Neutrophil (primary cell): ENCODE measurements around the gene CMTM7.
"Not testable (repeated sequence)": the region's sequence is repeated elsewhere in the genome, so short reads cannot be mapped to it uniquely, and the experiment has no call there.

Source experiments
- H3K27ac ChIP-seq: fragments of 200-600 bp; sonication (generic); 2 replicates; pipeline ENCODE4 v1.5.1; 2016; ENCODE audit warnings: mild to moderate bottlenecking, moderate library complexity
- H3K27me3 ChIP-seq: fragments of 200-600 bp; sonication (generic); 2 replicates; pipeline ENCODE4 v1.6.0; 2016; ENCODE audit warnings: mild to moderate bottlenecking
- H3K36me3 ChIP-seq: fragments of 200-600 bp; sonication (generic); 2 replicates; pipeline ENCODE4 v1.5.1; 2017
- H3K4me1 ChIP-seq, 2 experiments: fragments of 200-600 bp in 1 of 2; sonication (generic) in 1 of 2; 1 replicate in 1 of 2; 2 replicates in 1 of 2; pipeline versions ENCODE4 v1.5.1 to v1.6.1; 2013 to 2016; ENCODE audit warnings: low read depth in 1 of 2, low read length in 1 of 2, mild to moderate bottlenecking in 1 of 2, moderate library complexity in 1 of 2; ENCODE audit not compliant: control insufficient read depth in 1 of 2, insufficient read depth in 1 of 2
- H3K4me3 ChIP-seq, 2 experiments: fragments of 200-600 bp in 1 of 2; sonication (generic) in 1 of 2; 1 replicate in 1 of 2; 2 replicates in 1 of 2; pipeline ENCODE4 v1.5.1; 2013 to 2016; ENCODE audit warnings: low read depth in 1 of 2, low read length in 1 of 2, mild to moderate bottlenecking in 1 of 2, moderate library complexity in 1 of 2
- H3K9me3 ChIP-seq: fragments of 200-600 bp; sonication (generic); 2 replicates; pipeline ENCODE4 v1.5.1; 2016
- TF ChIP-seq, protein P1 (sequence below): fragments of 200-600 bp; sonication (generic); IDR thresholded peaks from 2 replicates; pipeline ENCODE4 v1.5.1; 2016; ENCODE audit warnings: antibody characterized with exemption

CMTM7 gene

DNA sequence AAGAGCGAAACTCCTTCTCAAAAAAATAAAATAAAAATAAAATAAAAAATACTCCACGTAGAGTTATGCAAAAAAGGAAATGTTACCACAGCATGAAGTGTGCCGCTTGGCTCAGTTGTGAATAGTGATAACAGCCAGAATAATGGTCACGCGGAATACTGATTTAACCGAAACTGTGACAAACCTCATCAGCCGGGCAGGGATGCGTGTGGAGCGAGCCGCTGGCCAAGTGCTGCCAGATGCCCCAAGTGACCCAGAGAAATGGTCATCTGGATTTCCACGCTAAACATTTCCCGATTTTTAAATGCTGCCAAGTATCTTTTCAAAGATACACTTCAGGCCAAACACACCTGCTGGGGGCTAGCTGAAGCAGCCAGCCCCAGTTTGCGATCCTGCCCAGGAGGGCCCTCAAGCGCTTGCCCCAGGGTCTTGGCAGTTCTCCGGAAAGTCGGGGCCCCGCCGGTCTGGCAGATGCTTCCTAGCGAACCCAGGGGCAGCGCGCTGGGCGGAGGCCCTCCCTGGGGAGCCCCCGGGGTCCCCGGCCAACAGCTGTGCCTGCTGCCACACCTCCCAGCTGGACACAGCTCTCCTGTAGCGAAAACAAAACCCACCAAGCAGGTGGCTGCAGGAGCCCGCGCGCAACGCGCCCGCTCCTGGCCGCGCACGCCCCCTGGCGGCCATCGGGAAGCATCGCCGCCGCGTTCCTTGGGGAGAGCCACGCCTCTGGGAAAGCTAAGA, 75.8 kb downstream of the CMTM7 start:
- H3K4me3 ChIP-seq, result peak overlapping the region; percentile 51 to 60
- H3K27me3 ChIP-seq, result no peaks in the 10 kb centered on the region
- peak overlapping the region; percentile 76 for H3K27ac ChIP-seq
- TF ChIP-seq, protein P1, sequence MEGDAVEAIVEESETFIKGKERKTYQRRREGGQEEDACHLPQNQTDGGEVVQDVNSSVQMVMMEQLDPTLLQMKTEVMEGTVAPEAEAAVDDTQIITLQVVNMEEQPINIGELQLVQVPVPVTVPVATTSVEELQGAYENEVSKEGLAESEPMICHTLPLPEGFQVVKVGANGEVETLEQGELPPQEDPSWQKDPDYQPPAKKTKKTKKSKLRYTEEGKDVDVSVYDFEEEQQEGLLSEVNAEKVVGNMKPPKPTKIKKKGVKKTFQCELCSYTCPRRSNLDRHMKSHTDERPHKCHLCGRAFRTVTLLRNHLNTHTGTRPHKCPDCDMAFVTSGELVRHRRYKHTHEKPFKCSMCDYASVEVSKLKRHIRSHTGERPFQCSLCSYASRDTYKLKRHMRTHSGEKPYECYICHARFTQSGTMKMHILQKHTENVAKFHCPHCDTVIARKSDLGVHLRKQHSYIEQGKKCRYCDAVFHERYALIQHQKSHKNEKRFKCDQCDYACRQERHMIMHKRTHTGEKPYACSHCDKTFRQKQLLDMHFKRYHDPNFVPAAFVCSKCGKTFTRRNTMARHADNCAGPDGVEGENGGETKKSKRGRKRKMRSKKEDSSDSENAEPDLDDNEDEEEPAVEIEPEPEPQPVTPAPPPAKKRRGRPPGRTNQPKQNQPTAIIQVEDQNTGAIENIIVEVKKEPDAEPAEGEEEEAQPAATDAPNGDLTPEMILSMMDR, result peak; percentile 95
- H3K36me3 ChIP-seq, result peaks cover 59% of the 10 kb centered on the region
- peaks cover 61 to 70% of the 10 kb centered on the region in 2 experiments for H3K4me1 ChIP-seq
- no peaks in the 10 kb centered on the region for H3K9me3 ChIP-seq

DNA sequence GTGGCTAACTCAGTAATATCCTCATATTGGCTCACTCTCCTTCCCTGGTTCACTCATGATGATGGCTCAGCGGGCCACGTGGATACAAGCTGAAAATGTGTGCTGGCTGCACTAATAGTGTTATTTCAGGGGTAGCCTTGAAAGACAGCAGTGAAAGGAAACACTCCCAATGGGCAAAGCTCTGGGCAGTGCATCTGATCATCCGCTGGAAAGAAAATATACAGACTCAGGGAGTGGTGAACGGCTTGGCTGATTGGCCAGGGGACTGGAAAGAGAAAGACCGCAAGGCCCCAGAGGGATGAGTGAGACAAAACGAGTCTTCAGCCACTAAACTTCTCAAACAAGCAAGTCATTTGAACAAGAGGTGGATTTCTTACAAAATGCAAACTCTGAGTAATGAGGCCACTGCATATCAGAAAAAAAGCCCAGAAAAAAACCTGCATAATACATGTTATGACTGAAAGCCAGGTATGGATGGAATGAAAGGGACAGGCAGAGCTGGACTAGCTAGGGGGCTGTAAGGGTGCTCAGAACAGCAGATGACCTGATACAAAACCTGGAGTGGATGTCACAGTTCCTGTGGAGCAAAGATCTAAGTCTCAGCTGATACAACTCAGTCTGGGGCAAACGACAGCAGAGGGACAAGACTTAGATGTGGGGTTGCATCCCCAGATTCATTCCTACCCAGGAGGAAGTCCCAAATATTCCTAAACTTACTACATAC, 77.7 kb downstream of the CMTM7 start:
- Histone ChIP-seq H3K4me3 (no peak overlapping the region), H3K4me1 (peaks cover 50 to 55% of the 10 kb centered on the region in 2 experiments)

DNA sequence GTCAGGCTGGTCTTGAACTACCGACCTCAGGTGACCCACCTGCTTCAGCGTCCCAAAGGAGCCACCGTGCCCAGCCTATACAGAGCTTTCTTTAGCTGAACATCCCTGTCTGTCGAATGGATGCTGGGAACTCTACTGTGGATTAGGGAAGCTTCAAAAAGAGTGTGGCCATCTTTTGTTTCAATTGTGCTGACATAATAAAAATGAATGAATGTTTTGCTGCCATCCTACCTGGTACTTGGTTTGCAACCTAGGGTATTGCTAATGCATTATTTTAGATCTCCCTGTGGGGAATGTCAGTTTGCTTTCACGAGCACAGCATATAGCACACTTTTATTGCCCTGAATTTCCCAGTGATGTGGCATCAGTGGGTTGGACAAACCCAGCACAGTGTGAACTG, 78.7 kb downstream of the CMTM7 start:
- Histone ChIP-seq H3K27me3 (no peaks in the 10 kb centered on the region), H3K27ac (peak overlapping the region; percentile 76), H3K4me3 (no peak overlapping the region), H3K9me3 (no peaks in the 10 kb centered on the region), H3K4me1 (peaks cover 48 to 52% of the 10 kb centered on the region in 2 experiments), H3K36me3 (peaks cover 55% of the 10 kb centered on the region)
- TF ChIP-seq, protein P1, result no peak

More for the DNA sequence above, 77.7 kb downstream of the CMTM7 start:
- Histone ChIP-seq H3K36me3 (peaks cover 64% of the 10 kb centered on the region), H3K27me3 (no peaks in the 10 kb centered on the region), H3K9me3 (no peaks in the 10 kb centered on the region), H3K27ac (peak overlapping the region; percentile 76)
- TF ChIP-seq, protein P1, result no peak

GRCh38 chr3:32471246-32471645, 79.6 kb downstream of the CMTM7 start:
- H3K36me3 ChIP-seq, result peaks cover 54% of the 10 kb centered on the region
- no peaks in the 10 kb centered on the region for H3K27me3 ChIP-seq
- no peak overlapping the region for H3K4me3 ChIP-seq
- no peaks in the 10 kb centered on the region for H3K9me3 ChIP-seq
- H3K27ac ChIP-seq, result peak overlapping the region; percentile 76
- H3K4me1 ChIP-seq, result peaks cover 48 to 52% of the 10 kb centered on the region in 2 experiments
- TF ChIP-seq, protein P1, result no peak

DNA sequence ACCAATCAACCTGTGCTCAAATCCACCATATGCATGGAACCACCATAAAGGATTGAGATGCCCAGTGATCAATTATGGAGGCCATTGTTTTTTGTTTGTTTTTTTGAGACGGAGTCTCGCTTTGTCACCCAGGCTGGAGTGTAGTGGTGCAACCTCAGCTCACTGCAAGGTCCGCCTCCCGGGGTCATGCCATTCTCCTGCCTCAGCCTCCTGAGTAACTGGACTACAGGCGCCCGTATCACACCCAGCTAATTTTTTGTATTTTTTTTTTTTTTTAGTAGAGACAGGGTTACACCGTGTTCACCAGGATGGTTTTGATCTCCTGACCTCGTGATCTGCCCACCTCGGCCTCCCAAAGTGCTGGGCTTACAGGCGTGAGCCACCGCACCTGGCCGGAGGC, 80.5 kb downstream of the CMTM7 start:
- not testable (repeated sequence) for H3K9me3 ChIP-seq, H3K27me3 ChIP-seq, H3K4me3 ChIP-seq
- Histone ChIP-seq H3K27ac (peak overlapping the region; percentile 76), H3K36me3 (peaks cover 54% of the 10 kb centered on the region), H3K4me1 (peaks cover 45 to 47% of the 10 kb centered on the region in 2 experiments)

GRCh38 chr3:32474201-32474600, 82.5 kb downstream of the CMTM7 start:
- Histone ChIP-seq H3K4me1 (peaks cover 25 to 27% of the 10 kb centered on the region in 2 experiments), H3K4me3 (no peak overlapping the region), H3K27ac (no peak overlapping the region), H3K36me3 (peaks cover 58% of the 10 kb centered on the region), H3K27me3 (no peaks in the 10 kb centered on the region), H3K9me3 (no peaks in the 10 kb centered on the region)
- TF ChIP-seq, protein P1, result no peak
